Measurements from ENCODE around the gene RNASEH2A. TPM values are rescaled to one million over a fixed set of nuclear protein-coding genes. Genes with fewer than 3 reads are reported as not detected.
"Not testable (repeated sequence)": the region's sequence is repeated elsewhere in the genome, so short reads cannot be mapped to it uniquely, and the experiment has no call there.

The RNASEH2A gene
- polyA plus RNA-seq, 1 donor from 2014 or later, result 27.4 TPM

DNA sequence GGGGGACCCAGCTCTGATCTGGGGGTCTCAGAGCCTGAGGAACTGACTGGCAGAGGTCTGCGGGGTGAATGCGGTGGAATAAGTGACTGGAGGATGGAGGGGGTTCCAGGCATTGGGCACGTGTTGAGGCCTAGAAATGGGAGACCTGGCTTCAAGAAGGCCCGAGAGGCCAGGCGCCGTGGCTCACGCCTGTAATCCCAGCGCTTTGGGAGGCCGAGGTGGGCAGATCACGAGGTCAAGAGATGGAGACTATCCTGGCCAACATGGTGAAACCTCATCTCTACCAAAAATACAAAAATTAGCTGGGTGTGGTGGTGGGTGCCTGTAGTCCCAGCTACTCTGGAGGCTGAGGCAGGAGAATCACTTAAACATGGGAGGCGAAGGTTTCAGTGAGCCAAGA, 11.4 kb downstream of the RNASEH2A start:
- not testable (repeated sequence) for H3K4me1 Mint-ChIP-seq, H3K27me3 Mint-ChIP-seq, H3K4me3 Mint-ChIP-seq, H3K27ac Mint-ChIP-seq, H3K36me3 Mint-ChIP-seq, H3K9me3 Mint-ChIP-seq

DNA sequence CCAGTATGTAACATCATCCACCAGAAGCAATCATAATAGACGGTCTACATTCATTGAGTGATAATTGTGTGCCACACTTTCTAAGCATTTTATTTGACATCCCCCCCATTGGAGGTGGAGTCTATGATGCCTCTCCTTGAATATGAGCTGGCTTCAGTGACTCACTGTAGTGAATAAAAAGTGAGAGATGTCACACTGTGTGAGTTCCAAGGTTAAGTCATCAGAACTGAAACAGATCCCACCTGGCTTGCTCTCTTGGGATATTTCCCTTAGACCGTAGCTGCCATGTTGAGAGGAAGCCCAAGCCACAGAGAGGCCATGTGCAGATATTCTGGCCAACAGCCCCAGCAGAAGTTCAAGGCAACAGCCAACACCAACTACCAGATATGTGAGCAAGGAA, 15.4 kb downstream of the RNASEH2A start:
- no peak overlapping the region for H3K4me3 Mint-ChIP-seq
- H3K27ac Mint-ChIP-seq, result no peak overlapping the region
- H3K27me3 Mint-ChIP-seq, result peaks cover 16% of the 10 kb centered on the region
- H3K36me3 Mint-ChIP-seq, result no peaks in the 10 kb centered on the region
- no peaks in the 10 kb centered on the region for H3K9me3 Mint-ChIP-seq
- H3K4me1 Mint-ChIP-seq, result peaks cover 0 to 3% (median 2%) of the 10 kb centered on the region in 3 donors

DNA sequence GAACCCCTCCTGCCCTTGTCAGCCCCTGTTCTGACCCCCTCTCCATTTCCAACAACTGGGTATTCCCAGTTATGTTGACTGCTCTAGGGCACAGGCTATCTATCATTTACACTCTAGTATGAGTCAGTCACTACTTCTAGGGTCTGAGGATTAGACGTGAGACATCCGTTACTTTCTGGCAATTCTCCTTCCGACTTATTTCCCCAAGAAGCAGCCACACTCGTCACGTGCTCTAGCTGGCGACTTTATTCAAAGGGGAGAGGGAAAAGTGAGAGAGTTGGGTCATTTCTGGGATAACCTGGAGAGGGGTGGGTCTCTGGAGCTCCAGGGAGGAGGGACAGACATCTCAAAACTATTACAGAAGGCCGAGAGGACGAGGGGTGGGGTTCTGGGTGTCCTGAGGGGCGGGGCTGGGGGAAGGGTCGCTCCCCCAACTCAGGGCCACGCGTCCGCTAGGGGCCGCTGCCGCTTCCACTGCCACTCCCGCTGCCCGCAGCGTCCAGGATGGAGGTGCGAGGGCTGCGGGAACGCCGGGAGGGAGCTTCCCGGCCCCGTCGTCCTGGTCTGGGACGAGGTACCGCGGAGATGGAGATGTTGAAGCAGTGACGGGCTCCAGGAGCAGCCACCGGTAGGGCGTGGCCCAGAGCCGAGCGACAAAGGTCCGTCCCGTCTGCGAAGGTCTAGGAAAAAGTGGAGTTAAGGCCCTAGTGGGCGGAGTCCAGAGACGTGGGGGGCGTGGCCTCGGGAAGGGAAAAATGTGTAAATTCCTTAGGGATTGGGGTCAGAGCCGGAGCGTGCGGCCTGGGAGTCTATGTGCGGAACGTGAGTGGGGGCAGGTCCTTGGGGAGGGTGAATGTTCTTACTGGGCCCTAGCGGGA, 19.1 kb downstream of the RNASEH2A start:
- H3K4me3 Mint-ChIP-seq, result peak overlapping the region in 1 of 4 donors; percentile 54
- peaks cover 0 to 1% (median 0%) of the 10 kb centered on the region in 3 donors for H3K9me3 Mint-ChIP-seq
- H3K27me3 Mint-ChIP-seq, result peaks cover 42% of the 10 kb centered on the region
- no peaks in the 10 kb centered on the region for H3K36me3 Mint-ChIP-seq
- H3K4me1 Mint-ChIP-seq, result peaks cover 0 to 5% (median 2%) of the 10 kb centered on the region in 3 donors
- no peak overlapping the region for H3K27ac Mint-ChIP-seq

DNA sequence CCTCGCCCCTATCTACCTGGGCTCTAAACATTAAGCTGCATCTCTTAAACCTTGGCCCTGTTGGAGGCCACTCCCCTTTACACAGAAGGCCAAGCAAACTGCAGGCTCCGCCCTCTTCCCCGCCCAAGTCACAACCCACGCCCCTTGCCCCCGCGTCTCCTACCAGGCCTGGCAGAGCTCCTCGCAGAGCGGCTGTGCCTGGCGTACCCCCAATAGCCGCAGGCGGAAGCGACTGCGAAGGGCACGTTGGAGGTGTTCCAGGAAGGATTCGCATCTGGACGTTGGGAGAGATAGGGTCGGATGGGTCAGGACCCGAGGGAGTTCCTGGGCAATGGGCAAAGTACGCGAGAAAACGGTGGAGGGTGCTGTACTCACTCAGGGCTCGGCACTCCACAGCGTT, 22.1 kb downstream of the RNASEH2A start:
- H3K27ac Mint-ChIP-seq, result no peak overlapping the region
- H3K27me3 Mint-ChIP-seq, result peaks cover 69% of the 10 kb centered on the region
- peaks cover 6 to 24% (median 16%) of the 10 kb centered on the region in 3 donors for H3K4me1 Mint-ChIP-seq
- peak overlapping the region in 1 of 4 donors; percentile 54 for H3K4me3 Mint-ChIP-seq
- H3K36me3 Mint-ChIP-seq, result no peaks in the 10 kb centered on the region
- H3K9me3 Mint-ChIP-seq, result peaks cover 0 to 8% (median 6%) of the 10 kb centered on the region in 3 donors

DNA sequence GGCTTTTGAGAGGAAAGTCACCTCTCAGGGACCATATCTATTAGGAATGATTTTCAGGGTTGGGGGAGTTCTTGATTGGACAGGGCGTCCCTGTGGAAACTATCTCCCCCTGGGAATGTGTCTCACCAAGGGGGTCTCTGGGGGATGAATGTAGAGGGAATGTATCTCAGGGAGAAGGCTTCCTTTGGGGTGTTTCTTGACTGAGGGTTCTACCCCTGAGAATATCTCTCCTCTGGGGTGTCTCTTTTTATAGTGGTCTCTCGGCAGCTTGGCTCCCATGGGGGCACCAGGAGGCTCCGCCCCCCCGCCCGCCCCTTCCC, 27.0 kb downstream of the RNASEH2A start:
- H3K36me3 Mint-ChIP-seq, result no peaks in the 10 kb centered on the region
- peaks cover 16 to 25% (median 18%) of the 10 kb centered on the region in 3 donors for H3K4me1 Mint-ChIP-seq
- H3K4me3 Mint-ChIP-seq, result peak overlapping the region; percentile 9 to 61 (median 54)
- H3K27ac Mint-ChIP-seq, result peak overlapping the region in 2 of 3 donors; percentile 51 to 90
- H3K9me3 Mint-ChIP-seq, result peaks cover 0 to 15% (median 6%) of the 10 kb centered on the region in 3 donors
- peaks cover 80% of the 10 kb centered on the region for H3K27me3 Mint-ChIP-seq

DNA sequence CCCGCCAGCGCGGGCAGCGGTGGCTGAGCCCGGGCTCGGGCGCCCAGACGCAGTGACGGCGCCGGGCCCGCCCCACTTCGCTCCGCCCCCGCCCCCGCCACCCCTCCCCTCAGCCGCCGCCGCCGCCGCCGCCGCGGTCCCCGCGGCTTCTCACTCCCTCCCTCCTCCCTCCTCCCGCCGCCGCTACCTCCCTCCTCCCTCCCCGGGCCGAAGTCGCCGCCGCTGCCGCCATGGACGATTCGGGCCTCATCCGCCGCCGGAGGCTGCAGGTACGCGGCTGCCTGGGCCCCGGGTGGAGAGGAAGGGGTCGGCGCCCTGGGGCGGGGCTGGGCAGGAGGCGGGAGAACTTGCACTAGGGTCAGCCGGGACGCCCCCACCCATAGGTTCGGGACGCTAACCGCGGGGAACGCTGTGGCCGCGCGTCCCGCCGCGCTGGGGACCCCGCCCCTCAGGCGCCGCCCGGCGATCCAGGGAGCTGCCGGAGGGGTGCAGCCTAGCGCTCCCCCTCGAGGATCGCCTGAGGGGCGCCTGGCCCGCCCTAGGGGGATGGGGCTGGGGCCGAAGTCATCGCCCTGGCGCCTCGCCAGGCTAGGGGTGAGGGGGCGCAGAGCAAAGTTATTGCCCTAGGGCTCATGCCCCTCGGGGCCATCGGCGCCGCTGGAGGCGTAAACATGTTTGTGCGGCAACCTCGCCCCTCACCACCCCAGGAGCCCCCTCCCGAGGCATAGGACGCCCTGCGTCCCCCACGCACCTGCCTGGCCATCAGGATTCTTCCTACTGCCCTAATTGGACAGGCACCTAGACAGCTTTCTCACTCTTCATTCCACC, 27.6 kb downstream of the RNASEH2A start:
- Mint-ChIP-seq H3K27ac (peak overlapping the region in 2 of 3 donors; percentile 47 to 53), H3K4me3 (peak overlapping the region; percentile 60 to 90 (median 68)), H3K9me3 (peaks cover 0 to 15% (median 6%) of the 10 kb centered on the region in 3 donors), H3K27me3 (peaks cover 78% of the 10 kb centered on the region), H3K36me3 (no peaks in the 10 kb centered on the region), H3K4me1 (peaks cover 16 to 25% (median 18%) of the 10 kb centered on the region in 3 donors)

DNA sequence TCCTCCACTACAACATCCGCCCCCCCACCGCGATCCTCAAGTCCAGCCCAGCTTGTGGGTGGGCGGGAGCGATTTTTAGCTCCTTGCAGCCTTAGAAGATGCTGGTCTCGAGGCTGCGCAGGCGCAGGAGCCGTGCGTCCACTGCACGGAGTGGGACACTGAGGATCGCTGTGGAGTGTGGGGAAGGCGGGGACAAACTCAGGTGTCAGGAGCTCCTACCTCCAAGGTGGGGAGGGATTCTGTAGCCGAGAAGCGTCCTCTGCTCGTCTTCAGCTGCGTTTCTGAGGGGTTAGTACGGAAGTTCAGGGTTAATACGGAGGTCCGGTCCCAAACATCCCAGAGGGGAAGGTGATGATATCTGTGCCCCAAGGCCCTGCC, 28.2 kb downstream of the RNASEH2A start, which contains the start of gene RTBDN:
Gene RTBDN, minus strand, starts transcription at position 14 of the 378 bp plus-strand sequence. CDS start 4,600 bp downstream, outside the sequence.
- Mint-ChIP-seq H3K27me3 (peaks cover 79% of the 10 kb centered on the region), H3K4me3 (peak within 1 kb of the TSS; percentile 61 to 90 (median 68)), H3K36me3 (no peaks in the 10 kb centered on the region), H3K4me1 (peaks cover 21 to 25% (median 21%) of the 10 kb centered on the region in 3 donors), H3K27ac (peak within 1 kb of the TSS; percentile 53 to 90 (median 62)), H3K9me3 (peaks cover 0 to 15% (median 6%) of the 10 kb centered on the region in 3 donors)

DNA sequence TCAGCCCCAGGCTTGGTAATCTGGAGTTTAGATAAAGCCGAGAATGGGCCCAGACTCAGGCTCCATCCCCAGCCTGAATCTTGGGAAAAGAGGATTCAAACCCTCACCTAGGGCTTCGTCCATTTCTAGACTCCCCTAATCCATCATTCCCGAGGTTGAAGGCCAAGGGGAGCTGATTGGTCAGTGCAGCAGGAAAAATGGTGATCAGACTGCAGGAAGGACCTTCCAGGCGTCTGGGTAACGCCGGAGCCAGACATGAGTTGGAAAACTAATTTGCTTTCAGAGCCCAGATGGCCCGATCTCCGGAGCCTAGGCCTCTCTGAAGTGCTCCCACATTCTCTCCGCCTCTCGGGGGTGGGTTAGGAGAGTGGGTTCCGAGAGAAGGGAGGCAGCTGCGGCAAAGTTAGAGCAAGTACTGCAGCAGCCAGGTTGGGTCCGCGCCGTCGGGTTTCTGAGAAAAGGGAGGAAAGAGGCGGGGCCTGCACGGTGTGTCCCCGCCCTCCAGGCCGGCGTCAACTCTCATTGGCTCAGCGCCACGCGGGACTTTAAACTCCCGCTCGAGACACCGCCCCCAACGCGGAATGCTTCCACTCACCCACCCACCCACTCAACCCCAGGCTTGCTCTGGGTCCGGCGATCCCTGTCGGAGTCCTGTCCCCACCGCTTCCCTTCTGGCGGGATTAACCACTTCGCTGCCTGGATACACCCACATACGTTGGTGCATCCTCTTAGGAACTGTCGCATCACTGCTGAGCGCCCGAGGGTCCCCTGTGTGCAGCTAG, 28.8 kb downstream of the RNASEH2A start:
- H3K36me3 Mint-ChIP-seq, result no peaks in the 10 kb centered on the region
- H3K4me3 Mint-ChIP-seq, result peak overlapping the region in 3 of 4 donors; percentile 63 to 90 (median 73)
- peaks cover 78% of the 10 kb centered on the region for H3K27me3 Mint-ChIP-seq
- H3K4me1 Mint-ChIP-seq, result peaks cover 23 to 25% (median 24%) of the 10 kb centered on the region in 3 donors
- H3K9me3 Mint-ChIP-seq, result peaks cover 0 to 17% (median 6%) of the 10 kb centered on the region in 3 donors
- peak overlapping the region; percentile 62 to 90 (median 81) for H3K27ac Mint-ChIP-seq

DNA sequence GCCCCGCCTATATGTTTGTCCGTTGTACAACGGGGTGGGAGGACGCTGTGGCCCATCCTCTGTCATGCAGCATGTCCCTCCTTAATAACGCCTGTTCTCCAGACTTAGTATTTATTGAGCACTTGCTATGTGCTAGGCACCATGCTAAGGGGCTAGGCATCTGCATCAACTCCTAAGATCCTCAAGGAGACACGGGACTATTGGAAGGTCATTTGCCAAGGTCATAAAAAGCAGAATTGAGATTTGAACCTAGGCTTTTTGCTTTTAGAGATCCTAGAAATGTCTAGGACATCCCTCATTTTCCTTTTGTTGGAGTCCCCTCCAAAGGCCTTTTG, 30.1 kb downstream of the RNASEH2A start:
- Mint-ChIP-seq H3K9me3 (peaks cover 0 to 18% (median 6%) of the 10 kb centered on the region in 3 donors), H3K27ac (peak overlapping the region in 2 of 3 donors; percentile 81 to 90), H3K27me3 (peaks cover 81% of the 10 kb centered on the region), H3K4me1 (peaks cover 19 to 32% (median 29%) of the 10 kb centered on the region in 3 donors), H3K36me3 (no peaks in the 10 kb centered on the region), H3K4me3 (peak overlapping the region in 3 of 4 donors; percentile 44 to 63 (median 63))

DNA sequence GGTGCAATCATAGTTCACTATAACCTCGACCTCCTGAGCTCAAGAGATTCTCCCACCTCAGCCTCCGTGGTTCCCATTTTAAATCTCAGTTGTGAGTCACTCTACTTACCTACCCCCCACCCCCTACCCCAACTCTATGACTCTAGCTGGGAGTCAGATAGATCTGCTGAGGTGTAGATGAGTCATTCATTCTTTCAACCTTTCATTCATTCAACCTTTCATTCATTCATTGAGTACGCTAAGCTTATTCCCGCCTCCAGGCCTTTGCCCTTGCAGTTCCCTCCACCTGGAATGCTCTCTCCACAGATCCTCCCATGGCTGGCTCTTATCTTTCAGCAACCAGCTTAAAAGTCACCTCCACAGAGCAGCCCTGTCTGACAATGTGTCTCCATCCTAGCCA, 30.8 kb downstream of the RNASEH2A start:
- peak overlapping the region in 1 of 3 donors; percentile 81 for H3K27ac Mint-ChIP-seq
- peak overlapping the region in 3 of 4 donors; percentile 49 to 83 (median 63) for H3K4me3 Mint-ChIP-seq
- H3K4me1 Mint-ChIP-seq, result peaks cover 14 to 33% (median 23%) of the 10 kb centered on the region in 3 donors
- no peaks in the 10 kb centered on the region for H3K36me3 Mint-ChIP-seq
- H3K9me3 Mint-ChIP-seq, result peaks cover 0 to 15% (median 1%) of the 10 kb centered on the region in 3 donors
- peaks cover 77% of the 10 kb centered on the region for H3K27me3 Mint-ChIP-seq

DNA sequence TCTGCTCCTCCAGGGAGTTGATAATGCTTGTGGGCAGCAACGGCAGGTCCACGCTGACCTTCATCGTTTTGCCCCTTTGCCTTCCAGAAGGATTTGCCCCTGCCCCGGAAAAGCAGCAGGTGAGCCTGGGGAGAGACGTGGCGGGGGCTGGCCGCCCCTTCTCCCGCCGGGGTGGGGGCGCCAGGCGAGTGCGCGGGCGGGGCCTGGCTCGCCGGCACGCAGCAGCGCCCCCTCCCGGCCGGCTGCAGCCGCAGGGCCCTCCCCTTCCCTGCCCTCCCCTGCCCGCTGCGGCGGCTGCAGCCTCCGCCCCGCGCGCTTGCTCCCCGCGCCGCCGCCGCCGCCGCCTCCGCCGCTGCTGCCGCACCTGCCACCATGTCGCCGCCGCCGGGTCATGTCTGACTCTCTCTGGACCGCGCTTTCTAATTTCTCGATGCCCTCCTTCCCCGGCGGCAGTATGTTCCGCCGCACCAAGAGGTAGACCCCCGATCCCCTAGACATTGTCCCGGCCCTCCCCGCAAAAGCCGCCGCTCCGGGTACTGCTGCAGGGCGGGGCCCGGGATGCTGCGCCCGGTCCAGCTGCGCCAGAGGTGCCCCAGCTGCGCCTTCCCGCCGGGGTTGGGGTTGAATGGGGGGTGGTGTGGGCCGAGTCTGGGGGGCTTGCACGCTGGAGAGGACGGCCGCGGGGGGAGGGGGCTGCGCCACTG, 31.9 kb downstream of the RNASEH2A start, which contains the start of gene MAST1:
Gene MAST1, plus strand, starts transcription at position 334 of the 704 bp plus-strand sequence. Its CDS starts 58 bp downstream, at position 392.
- Mint-ChIP-seq H3K4me3 (peak within 1 kb of the TSS; percentile 63 to 83 (median 72)), H3K27ac (peak within 1 kb of the TSS in 2 of 3 donors; percentile 81 to 83)

DNA sequence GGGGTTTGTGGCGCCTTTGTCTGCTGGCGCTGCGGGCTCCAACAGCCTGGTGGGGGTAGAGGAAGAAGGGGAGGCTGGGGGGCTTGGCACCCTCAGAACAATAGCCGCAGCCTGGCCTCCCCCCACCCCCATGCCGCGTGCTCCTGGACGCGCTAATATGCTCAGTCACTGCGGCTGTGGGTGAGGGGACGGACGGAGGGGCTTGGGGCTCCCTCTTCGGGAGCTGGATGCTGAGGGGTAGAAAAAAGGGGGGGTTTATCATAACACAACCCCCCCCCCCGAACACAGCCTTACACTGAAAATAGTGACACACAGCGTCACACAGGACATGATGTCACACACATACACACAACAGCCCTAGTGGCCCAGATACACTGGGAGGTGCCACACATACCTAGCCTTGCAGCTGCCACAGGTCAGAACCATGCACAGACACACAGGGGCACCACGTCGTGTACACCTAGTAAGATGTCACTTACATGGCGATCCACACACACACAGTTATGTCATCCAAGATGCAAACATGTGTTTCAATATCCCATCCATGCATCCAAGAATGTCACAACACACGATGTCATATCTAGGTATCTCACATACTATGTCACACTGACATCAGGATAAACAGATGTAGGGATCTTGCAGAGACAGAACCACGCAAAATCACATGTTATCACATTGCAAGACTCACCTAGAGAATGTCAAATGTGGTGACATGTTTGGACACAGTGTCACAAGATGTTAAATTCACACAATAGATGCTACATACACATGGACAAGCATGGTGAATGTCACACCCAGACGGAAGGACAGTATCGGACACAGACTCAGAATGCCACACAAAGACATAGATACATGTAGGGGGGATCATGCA, 32.7 kb downstream of the RNASEH2A start:
- H3K4me3 Mint-ChIP-seq, result peak overlapping the region; percentile 2 to 79 (median 62)
- H3K4me1 Mint-ChIP-seq, result peaks cover 5 to 27% (median 17%) of the 10 kb centered on the region in 3 donors
- H3K36me3 Mint-ChIP-seq, result no peaks in the 10 kb centered on the region
- peaks cover 0 to 13% (median 0%) of the 10 kb centered on the region in 3 donors for H3K9me3 Mint-ChIP-seq
- H3K27ac Mint-ChIP-seq, result peak overlapping the region in 1 of 3 donors; percentile 15
- H3K27me3 Mint-ChIP-seq, result peaks cover 71% of the 10 kb centered on the region

More for the DNA sequence above, 31.9 kb downstream of the RNASEH2A start, which contains the start of gene MAST1:
- H3K9me3 Mint-ChIP-seq, result peaks cover 0 to 13% (median 0%) of the 10 kb centered on the region in 3 donors
- peaks cover 71% of the 10 kb centered on the region for H3K27me3 Mint-ChIP-seq
- peaks cover 6 to 28% (median 17%) of the 10 kb centered on the region in 3 donors for H3K4me1 Mint-ChIP-seq
- no peaks in the 10 kb centered on the region for H3K36me3 Mint-ChIP-seq
